ENCODE data around the gene PARD3. TPM values are rescaled to one million over a fixed set of nuclear protein-coding genes. Genes with fewer than 3 reads are reported as not detected.
A peak's percentile ranks its signal among the peaks of the same experiment; 100 is the strongest.

Gene PARD3
- total RNA-seq, 6 experiments from 2014 or later = 19.1 to 27.8 (median 22.0) TPM

DNA sequence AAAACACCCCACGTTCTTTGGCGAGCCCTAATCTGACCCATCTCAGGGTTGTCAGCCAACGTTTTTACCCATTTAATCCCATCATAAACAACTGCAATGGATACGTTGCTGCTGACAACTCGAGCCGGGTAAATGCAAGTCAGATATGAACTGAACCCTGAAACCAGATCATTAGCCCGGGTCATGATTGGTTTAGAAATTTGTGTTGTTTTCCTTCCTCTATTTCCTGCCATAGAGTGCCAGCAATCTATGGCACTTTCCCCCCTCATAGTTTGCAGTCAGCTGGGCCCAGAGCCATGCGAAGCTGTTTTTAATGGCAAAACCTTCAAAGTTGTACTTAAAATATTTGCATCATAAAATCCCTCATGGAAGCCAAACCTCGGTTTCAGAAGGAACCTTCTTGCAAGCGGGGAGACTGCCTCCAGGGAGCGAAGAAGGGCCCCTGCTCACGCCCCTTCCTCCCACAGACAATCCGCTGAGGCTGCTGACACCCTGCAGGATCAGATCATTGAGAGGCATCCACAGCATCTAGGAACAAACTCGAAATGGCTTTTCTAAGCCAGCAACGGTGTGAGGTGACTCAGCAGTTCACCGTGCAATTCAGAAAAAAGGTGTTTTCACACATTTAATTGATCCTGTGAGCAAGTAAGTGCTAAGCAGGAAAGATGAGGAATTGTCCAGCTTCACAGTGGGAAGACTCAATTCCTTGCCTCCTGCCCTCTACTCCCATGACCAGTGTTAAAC, 710.1 kb downstream of the PARD3 start:
- Histone ChIP-seq H3K36me3 (no peaks in the 10 kb centered on the region), H3K4me1 (no peaks in the 10 kb centered on the region), H3K27ac (no peak overlapping the region), H3K9me3 (no peaks in the 10 kb centered on the region), H3K27me3 (no peaks in the 10 kb centered on the region), H3K4me3 (no peak overlapping the region)
- no peak for TF ChIP-seq POLR2A (IDR thresholded peaks at IDR 0.05)
- TF ChIP-seq, protein P1, sequence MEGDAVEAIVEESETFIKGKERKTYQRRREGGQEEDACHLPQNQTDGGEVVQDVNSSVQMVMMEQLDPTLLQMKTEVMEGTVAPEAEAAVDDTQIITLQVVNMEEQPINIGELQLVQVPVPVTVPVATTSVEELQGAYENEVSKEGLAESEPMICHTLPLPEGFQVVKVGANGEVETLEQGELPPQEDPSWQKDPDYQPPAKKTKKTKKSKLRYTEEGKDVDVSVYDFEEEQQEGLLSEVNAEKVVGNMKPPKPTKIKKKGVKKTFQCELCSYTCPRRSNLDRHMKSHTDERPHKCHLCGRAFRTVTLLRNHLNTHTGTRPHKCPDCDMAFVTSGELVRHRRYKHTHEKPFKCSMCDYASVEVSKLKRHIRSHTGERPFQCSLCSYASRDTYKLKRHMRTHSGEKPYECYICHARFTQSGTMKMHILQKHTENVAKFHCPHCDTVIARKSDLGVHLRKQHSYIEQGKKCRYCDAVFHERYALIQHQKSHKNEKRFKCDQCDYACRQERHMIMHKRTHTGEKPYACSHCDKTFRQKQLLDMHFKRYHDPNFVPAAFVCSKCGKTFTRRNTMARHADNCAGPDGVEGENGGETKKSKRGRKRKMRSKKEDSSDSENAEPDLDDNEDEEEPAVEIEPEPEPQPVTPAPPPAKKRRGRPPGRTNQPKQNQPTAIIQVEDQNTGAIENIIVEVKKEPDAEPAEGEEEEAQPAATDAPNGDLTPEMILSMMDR (IDR thresholded peaks at IDR 0.05) = no peak
- DNase-seq = no peak
- ATAC-seq = no peak
- intact Hi-C loops (cut with DNase I) = no loop called here
- WGBS (ENCODE audit: insufficient coverage, low coverage, low lambda C conversion rate, missing lambda C conversion rate) = 64% methylated on average over 12 of the region's 16 CpGs

DNA sequence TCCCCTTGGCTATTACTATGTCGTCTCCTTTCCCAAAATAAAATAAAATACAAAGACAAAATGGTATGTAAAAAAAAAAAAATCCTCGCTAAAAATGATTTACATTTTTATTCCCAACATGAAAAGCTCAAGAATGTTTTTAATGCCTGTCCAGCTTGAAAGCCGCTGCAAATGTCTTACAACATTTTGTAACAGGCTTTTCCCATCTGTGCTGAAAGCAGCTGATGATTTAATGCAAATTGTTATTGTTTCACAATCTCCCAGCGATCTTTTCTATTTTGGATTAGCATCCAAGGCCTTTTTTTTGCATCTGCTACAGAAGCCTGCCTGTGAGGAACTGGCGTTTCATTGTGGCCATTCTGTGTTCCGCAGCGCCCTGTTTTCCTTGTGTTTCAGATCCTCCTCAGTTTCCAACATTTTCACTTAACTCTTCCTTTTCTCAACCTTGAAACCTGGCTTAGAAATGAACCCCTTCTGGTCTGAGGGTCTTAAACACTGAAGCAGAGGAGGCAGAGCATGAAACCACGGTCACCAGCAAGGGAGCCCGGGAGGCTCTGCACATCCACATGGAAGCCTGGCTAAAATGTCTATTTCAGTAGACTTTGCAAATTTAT, 712.1 kb downstream of the PARD3 start:
- Histone ChIP-seq H3K9me3 (no peaks in the 10 kb centered on the region), H3K4me1 (no peaks in the 10 kb centered on the region), H3K36me3 (no peaks in the 10 kb centered on the region), H3K27me3 (no peaks in the 10 kb centered on the region), H3K4me3 (no peak overlapping the region), H3K27ac (no peak overlapping the region)
- no peak for ATAC-seq
- TF ChIP-seq, protein P1 (IDR thresholded peaks at IDR 0.05) = no peak
- intact Hi-C loops (cut with DNase I) = no loop called here
- DNase-seq = no peak
- 77% methylated on average over 9 of the region's 9 CpGs for WGBS (ENCODE audit: insufficient coverage, low coverage, low lambda C conversion rate, missing lambda C conversion rate)

DNA sequence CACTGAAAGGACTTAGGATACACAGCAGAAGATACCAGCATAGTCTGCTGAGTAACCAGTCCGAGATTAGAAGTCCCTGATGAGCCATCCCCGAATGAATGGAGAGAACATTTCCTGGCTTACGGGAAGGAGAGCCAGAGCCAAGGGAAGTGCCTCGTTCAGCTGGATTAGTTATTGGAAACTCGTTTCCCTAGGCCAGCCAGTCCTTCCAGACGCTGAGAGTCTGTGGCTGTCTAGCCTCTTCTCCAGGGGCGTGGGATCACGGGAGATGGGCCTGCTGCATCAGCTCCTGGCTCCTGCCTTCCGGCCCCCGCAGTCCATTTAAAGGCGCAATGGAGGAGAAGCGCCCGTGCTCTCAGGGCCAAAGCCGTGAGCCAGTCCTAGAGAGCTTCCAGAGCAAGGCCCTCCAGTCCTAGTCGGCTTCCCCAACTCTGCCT, 712.8 kb downstream of the PARD3 start:
- no peaks in the 10 kb centered on the region for H3K36me3 ChIP-seq
- H3K9me3 ChIP-seq = no peaks in the 10 kb centered on the region
- H3K4me1 ChIP-seq = no peaks in the 10 kb centered on the region
- WGBS (ENCODE audit: insufficient coverage, low coverage, low lambda C conversion rate, missing lambda C conversion rate) = 61% methylated on average over 13 of the region's 15 CpGs
- ATAC-seq (peak; percentile 58 to 77 (median 68)), DNase-seq (peak in 1 of 3 donors; percentile 32)
- no peak overlapping the region for H3K4me3 ChIP-seq
- H3K27me3 ChIP-seq = no peaks in the 10 kb centered on the region
- intact Hi-C loops (cut with DNase I) = no loop called here
- H3K27ac ChIP-seq = no peak overlapping the region
- TF ChIP-seq, protein P1 (IDR thresholded peaks at IDR 0.05) = no peak
- no peak for TF ChIP-seq POLR2A (IDR thresholded peaks at IDR 0.05)

DNA sequence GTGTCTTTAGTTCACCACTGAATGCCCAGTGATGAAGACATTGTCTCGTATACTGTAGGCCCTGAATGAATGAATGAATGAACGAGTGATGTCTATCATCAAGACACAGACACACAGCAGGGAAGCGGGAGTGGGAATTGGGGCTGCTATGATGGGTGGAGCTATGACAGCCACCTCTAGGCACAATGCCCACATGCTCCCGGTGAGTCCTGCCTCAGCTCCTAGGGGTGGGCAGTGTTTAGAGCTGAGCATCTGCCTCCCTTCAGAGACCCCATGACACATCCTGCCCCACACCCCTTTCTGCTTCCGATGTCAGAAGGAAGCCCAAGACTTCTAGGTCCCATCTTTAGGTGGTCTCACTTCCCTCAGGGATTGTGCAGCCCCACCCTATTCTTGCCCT, 714.1 kb downstream of the PARD3 start:
- Histone ChIP-seq H3K4me1 (no peaks in the 10 kb centered on the region), H3K9me3 (no peaks in the 10 kb centered on the region), H3K4me3 (no peak overlapping the region), H3K36me3 (no peaks in the 10 kb centered on the region), H3K27me3 (no peaks in the 10 kb centered on the region), H3K27ac (no peak overlapping the region)
- no peak for ATAC-seq
- intact Hi-C loops (cut with DNase I) = no loop called here
- no peak for DNase-seq
- TF ChIP-seq, protein P1 (IDR thresholded peaks at IDR 0.05) = no peak
- no peak for TF ChIP-seq POLR2A (IDR thresholded peaks at IDR 0.05)
- 75% methylated on average over 1 of the region's 5 CpGs for WGBS (ENCODE audit: insufficient coverage, low coverage, low lambda C conversion rate, missing lambda C conversion rate)
